Right ventricle myocardium inferior (tissue), 1 donor: Measurements from ENCODE around the gene SSX2IP. TPM values are rescaled to one million over a fixed set of nuclear protein-coding genes. Genes with fewer than 3 reads are reported as not detected.

Source experiments
- ATAC-seq: fragments of 200-7000 bp; cut with Tn5 transposase; one replicate; pipeline ENCODE4 v1.9.1; 2020; ENCODE audit warnings: mild to moderate bottlenecking, moderate library complexity
- DNase-seq: peaks from one replicate; pipeline ENCODE4 v3.0.0; 2021; ENCODE audit errors: missing footprints
- intact Hi-C: fragments of 100-400 bp; cut with DNase I; formaldehyde crosslinking; loops from one replicate; pipeline ENCODE4 v1.11.0; 2022
- total RNA-seq: library from RNA; stranded (reverse); fragmentation: NEBNext Ultra II Directional; extraction: Animal tissue kit (Norgen Biotek cat#: 25700); gene quantifications from one replicate; pipeline ENCODE4 v1.2.1, GENCODE V29; 2021
- donor health status: DM: no; HTN: yes; CAD: no; lungs with severe emphysema.

The SSX2IP gene
- total RNA-seq, 1 donor from 2014 or later, result 12.9 TPM

DNA sequence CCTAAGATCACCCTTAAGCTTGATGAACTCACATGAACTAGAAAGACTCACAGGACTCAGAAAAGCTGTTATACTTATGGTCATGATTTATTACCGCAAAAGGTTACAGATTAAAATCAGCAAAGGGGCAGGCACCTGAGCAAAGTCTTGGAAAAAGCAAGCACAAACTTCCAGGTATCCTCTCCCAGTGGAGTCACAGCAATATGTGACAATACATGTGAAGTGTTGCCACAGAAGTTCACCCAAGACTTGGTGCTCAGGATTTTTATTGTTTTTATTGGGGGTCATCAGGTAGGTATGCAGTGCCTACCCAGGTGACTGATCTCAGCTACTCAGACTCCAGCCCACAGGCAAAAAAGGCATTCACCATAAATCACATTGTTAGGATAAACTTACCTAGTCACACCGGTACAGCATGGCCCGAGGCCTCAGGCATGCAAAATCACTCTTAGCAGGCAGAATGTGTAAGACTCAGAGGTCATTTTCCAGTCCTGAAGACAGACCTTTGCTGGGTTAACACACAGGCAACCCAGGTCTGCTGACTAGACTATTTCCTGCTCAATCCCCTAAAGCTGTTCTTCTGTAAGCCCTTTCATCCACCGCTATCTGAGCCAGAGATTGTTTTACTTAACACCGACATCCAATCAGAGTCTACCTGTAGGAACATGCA is 55.6 kb downstream of the SSX2IP start:
- intact Hi-C loops, result no loop called here
- no peak for DNase-seq
- no peak for ATAC-seq

DNA sequence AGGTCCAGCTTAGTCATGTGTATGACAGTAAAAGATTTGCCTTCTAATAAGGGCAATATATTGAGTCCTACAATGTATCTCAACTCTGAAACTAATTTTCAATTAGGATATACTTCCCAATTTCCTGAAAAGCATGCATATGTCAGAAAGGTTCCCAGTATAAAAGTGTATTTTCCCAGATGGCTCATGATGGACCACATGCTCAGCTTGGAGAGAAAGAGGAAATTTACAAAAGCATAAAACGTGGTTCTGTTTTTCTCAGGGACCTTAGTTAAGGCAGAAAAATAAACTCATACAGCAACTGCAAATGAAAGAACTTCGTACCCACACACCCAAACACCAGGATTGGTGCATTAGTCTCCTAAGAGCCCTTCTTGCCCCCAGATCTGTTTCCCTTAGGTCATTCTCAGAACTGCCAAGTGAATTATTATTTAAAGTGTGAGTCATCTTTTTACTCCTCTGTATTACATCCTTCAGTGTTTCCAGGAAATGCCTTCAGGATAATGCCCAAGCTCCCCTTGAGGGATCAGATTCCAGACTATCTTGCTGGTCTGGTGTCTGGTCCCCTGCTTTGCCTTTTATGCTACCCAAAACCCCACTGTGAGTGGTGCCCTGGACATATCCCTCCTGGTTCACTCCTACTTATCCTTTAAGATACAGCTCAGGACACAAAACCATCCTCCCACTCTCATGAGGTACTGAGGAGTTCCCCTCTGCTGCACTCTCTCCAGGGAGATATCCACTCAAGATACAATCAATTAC is 57.4 kb downstream of the SSX2IP start:
- intact Hi-C loops, result no loop called here
- DNase-seq (no peak), ATAC-seq (peak; percentile 54)

DNA sequence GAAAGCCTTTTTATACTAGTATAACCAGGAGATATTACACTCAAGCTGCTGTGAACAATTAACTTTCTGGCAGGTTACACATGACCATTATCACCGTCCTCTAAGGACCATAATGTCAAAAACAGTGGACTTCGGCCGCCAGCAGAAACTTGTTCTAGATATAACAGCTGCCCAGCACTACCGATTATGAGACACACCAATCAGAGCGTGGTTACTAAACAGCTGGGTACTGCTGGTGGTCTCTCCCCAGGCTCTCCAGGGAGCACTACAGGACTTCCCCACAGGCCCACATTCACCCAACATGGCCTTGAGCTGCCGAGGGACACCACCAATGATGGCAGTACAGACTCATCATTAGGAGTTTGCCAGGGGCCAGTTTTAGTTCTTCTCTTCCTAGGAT is 58.1 kb downstream of the SSX2IP start:
- intact Hi-C loops, result no loop called here

DNA sequence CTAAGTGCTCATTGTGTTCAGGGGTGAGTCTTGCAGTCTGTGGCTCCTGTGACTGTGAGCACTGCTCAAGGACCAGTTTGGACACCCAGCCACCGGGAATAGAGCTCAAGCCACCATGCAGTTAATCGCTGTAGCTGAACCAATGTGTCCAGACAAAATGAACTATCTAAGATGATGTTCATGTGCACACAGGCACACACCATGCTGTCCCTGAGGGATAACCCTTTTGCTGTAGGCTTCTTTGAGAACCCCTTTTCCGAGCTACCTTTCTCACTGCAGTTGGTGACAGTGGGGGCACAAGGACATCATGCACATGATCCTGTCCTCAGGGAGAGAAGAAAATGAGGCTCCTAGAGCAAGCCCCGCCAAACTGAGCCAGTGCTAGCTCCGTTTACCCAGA is 65.4 kb downstream of the SSX2IP start:
- ATAC-seq (no peak), DNase-seq (no peak)

More for the DNA sequence above, 58.1 kb downstream of the SSX2IP start:
- no peak for DNase-seq
- peak; percentile 65 for ATAC-seq

DNA sequence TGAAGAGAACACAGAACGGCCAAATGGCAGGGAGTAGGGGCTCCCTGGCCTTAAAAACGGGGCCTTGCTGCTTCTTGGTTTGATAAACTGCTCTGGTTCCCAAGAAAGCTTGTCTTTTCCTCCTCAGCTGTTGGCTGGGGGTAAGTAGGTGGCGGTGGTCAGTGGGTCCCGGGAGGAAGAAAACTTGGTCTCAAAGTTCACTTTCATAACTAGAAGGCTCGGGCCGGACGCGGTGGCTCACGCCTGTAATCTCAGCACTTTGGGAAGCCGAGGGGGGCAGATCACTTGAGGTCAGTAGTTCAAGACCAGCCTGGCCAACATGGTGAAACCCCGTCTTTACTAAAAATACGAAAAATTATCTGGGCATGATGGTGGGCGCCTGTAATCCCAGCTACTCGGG is 68.7 kb downstream of the SSX2IP start:
- ATAC-seq (no peak), DNase-seq (no peak)
- intact Hi-C loops, result loop anchor here (2.0 to 5.0 kb wide), 3 partner anchors 47 to 179 kb away; partner anchors contain the start of gene CTBS

More for the DNA sequence above, 65.4 kb downstream of the SSX2IP start:
- intact Hi-C loops, result loop anchor here (5.0 kb wide), 2 partner anchors 127 to 183 kb away; no protein-coding TSS in a partner anchor

GRCh38 chr1:84620720-84621313 is 69.4 kb downstream of the SSX2IP start:
- DNase-seq, result peak; percentile 90
- intact Hi-C loops, result loop anchor here (2.0 to 5.0 kb wide), 3 partner anchors 46 to 179 kb away; partner anchors contain the start of gene CTBS
- peak; percentile 95 for ATAC-seq

GRCh38 chr1:84619383-84620102 is 70.7 kb downstream of the SSX2IP start:
- no peak for ATAC-seq
- DNase-seq, result no peak
- intact Hi-C loops, result loop anchor here (2.0 to 10.0 kb wide), 4 partner anchors 45 to 177 kb away; partner anchors contain the start of genes CTBS, GNG5 and SPATA1

DNA sequence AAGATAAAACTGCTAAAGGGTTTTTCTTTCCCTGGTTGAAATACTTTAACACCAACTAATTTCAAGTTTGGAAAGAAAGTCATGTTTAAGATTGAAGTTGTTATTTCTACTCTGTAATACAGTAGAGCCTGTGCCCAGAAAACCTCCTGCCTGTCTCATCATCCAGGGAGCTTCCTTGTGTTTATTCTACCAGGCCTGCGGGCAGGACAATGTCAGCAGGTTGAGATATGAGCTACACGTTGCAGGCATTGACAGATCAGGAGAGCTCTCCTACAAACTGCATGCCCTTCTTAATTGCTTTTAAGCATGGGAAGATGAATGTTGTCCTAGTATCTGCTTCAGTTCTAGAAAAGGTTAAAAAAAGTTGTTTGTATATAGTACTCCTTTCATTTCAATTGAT is 72.9 kb downstream of the SSX2IP start:
- no peak for DNase-seq
- ATAC-seq, result no peak
- intact Hi-C loops, result loop anchor here (10.0 kb wide), 1 partner anchor 113 kb away; the partner anchor contains the start of genes GNG5 and SPATA1

DNA sequence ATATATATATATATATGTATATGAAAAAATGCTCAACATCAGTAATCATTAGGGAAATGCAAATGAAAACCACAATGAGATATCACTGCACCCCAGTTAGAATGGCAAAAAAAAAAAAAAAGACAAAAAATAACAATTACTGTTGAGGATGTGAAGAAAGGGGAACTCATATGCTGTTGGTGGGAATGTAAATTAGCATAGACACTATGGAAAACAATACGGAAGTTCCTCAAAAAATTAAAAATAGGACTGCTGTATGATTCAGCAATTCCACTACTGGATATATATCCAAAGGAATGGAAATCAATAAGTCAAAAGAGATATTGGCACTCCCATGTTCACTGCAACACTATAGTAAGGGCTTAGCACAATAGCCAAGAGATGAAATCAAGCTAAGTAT is 74.5 kb downstream of the SSX2IP start:
- intact Hi-C loops, result loop anchor here (10.0 kb wide), 1 partner anchor 111 kb away; the partner anchor contains the start of genes GNG5 and SPATA1
- ATAC-seq (no peak), DNase-seq (no peak)

DNA sequence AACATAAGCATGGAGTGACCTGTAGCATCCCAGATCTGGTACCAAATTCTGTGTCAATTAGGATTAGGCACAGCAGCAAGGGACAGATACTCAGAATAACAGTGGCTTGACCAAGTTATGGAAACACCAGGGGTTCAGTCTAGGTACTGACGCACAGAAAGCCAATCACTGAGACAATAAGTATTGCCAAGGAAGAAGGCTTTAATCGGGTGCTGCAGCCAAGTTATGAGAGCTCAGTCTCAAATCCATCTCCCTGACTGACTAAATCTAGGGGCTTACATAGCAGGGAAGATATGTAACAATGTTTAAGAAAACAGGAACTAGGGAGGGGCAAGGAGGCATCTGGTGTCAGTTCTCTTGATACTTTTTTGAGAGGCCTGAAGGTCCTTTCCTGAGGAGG is 76.4 kb downstream of the SSX2IP start:
- intact Hi-C loops, result loop anchor here (10.0 kb wide), 1 partner anchor 109 kb away; the partner anchor contains the start of genes GNG5 and SPATA1
- no peak for ATAC-seq

DNA sequence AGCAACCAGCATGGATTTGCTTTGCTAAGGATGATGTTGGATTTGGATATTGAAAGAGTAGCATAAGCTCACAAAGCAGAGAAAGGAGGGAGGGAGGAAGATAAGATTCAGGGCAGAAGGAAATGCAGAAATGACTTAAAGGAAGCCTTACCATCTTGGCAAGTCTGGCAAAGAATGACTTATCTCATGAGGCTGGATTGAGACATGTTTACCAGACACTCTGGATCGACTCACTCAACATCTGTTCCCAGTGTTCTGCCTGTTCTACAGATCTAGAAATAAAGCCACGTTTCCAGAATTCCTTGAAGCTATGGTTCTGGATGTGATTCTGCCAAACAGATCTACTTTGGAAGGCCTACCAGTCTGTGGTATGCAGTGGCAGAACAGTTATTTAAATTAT is 77.2 kb downstream of the SSX2IP start:
- intact Hi-C loops, result loop anchor here (10.0 kb wide), 1 partner anchor 108 kb away; the partner anchor contains the start of genes GNG5 and SPATA1
- DNase-seq, result no peak

More for the DNA sequence above, 76.4 kb downstream of the SSX2IP start:
- DNase-seq, result no peak

DNA sequence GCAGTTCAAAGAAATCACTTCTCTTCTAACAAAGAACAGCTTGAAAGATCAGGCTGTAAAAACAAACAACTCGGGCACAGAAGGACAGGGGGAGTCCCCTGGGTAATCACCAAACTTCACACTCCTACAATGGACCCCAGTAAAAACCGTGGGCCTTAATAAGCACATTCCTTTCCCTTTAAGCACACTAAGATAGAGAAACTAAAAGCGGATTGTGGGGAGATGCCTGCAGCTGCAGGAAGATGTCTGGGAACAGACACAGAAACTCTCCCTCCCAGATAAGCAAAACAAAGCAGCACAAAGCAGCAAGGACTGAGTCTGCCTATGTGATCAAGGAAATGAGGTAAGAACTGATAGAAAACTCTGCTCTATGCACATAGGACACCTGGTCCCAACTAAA is 78.5 kb downstream of the SSX2IP start:
- no peak for ATAC-seq

More for the DNA sequence above, 77.2 kb downstream of the SSX2IP start:
- no peak for ATAC-seq

DNA sequence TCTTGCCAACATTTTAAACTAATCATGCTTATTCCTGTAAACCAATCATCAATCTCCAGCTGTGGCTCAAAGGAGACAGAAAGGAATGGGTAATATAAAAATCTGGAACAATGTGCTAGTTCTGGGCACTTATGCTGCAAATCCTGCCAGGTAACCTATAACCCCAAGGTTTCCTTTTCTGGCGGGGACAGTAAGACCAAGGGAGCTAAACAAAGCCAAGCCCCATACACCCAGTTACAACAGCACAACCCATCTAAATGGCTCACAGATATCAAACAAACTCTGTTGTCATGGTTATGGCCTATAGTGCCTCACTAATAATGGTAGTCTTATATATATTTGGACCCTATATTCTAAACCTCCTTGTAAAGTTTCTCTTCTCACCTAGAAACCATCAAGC is 79.2 kb downstream of the SSX2IP start:
- no peak for ATAC-seq
- no peak for DNase-seq
- intact Hi-C loops, result loop anchor here (10.0 kb wide), 1 partner anchor 106 kb away; the partner anchor contains the start of genes GNG5 and SPATA1

More for the DNA sequence above, 78.5 kb downstream of the SSX2IP start:
- intact Hi-C loops, result loop anchor here (10.0 kb wide), 1 partner anchor 107 kb away; the partner anchor contains the start of genes GNG5 and SPATA1
- no peak for DNase-seq

- intact Hi-C loops, result loop anchor here (10.0 kb wide), 2 partner anchors 328 to 482 kb away; no protein-coding TSS in a partner anchor
- DNase-seq (no peak), ATAC-seq (no peak)
Observed at GRCh38 chr1:84606977-84607376, 83.3 kb downstream of the SSX2IP start.

- intact Hi-C loops, result loop anchor here (10.0 kb wide), 2 partner anchors 330 to 480 kb away; no protein-coding TSS in a partner anchor
- ATAC-seq (no peak), DNase-seq (no peak)
Observed at GRCh38 chr1:84605157-84605556, 85.1 kb downstream of the SSX2IP start.

DNA sequence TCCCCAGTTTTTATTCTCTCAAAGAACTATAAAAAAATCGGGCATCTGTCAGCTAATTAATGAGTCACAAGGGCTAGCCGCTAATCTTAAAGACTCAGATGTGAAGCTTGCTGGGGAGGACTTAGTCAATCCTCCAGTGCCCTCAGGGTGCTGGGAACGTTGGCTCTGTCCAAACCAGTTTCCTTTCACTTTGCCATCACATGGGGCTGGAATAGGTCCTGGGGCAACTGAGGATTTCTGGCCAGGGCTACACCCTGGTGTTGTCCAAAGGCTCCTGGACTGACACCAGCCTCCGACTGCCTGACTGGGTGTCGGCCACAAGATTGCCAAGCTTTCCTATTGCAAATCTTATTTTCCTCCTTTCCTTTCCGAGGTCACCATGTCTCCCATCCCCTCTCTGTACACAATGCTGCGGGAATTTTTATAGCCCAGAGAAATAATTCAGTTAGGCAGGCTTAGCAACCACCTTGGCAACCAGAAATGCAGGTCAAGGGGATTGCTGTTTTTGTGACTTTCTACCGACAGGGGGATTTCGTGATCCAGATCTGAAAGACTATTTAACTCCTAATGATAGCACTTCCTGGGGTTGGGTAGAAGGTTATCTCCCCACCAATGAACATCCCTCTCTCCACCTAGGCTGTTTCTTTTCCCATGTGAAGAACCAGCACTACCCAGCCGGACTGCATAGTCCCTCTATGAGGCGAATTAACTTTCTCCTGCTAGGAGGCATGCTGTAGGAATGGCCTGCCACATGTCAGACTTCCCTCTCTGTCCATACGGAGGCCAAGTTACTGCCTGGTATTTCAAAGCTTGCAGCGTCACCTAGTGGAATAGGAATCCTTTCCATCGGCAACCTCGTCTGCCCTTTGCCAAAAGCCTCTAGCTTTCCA is 86.1 kb downstream of the SSX2IP start:
- DNase-seq (no peak), ATAC-seq (peak; percentile 83)
- intact Hi-C loops, result loop anchor here (5.0 to 10.0 kb wide), 3 partner anchors 162 to 479 kb away; no protein-coding TSS in a partner anchor

GRCh38 chr1:84603223-84603622 is 87.0 kb downstream of the SSX2IP start:
- DNase-seq (no peak), ATAC-seq (no peak)
- intact Hi-C loops, result loop anchor here (5.0 to 10.0 kb wide), 3 partner anchors 161 to 478 kb away; no protein-coding TSS in a partner anchor
